ENCODE data around the gene TUBB4A.

Gene TUBB4A

GRCh38 chr19:6491802-6492592 is 10.1 kb downstream of the TUBB4A start:
- CTCF ChIA-PET, result interaction anchor here (0.6 to 1.0 kb wide), 2 partner anchors 9 to 10 kb away, joined by 3 to 4 read pairs; partner anchors contain the start of gene DENND1C
- H3K27me3 ChIP-seq (replicated peaks in 2 of 5; ENCODE audit: control insufficient read depth in 4 of 5, insufficient read depth in 5 of 5, low read length in 4 of 5), result no peaks in the 10 kb centered on the region
- peaks cover 0 to 8% (median 2%) of the 10 kb centered on the region in 4 experiments for H3K36me3 ChIP-seq (ENCODE audit: control insufficient read depth in 4 of 4, insufficient read depth in 4 of 4, low read length in 3 of 4)
- no peak overlapping the region for H3K4me3 ChIP-seq (ENCODE audit: control insufficient read depth in 1 of 7, extremely low read depth in 1 of 7, insufficient read depth in 4 of 7, low read depth in 2 of 7, low read length in 6 of 7)
- H3K4me1 ChIP-seq (ENCODE audit: control extremely low read depth in 1 of 4, control insufficient read depth in 4 of 4, insufficient read depth in 4 of 4, low read length in 3 of 4), result no peaks in the 10 kb centered on the region
- no peak overlapping the region for H3K27ac ChIP-seq (ENCODE audit: insufficient read depth in 1 of 2, low read depth in 1 of 2, low read length in 2 of 2, poor library complexity in 1 of 2, severe bottlenecking in 2 of 2)
- 97% methylated on average over 3 of the region's 4 CpGs for WGBS (ENCODE audit: insufficient coverage)
- H3K9me3 ChIP-seq (ENCODE audit: control extremely low read depth in 1 of 5, control insufficient read depth in 4 of 5, insufficient read depth in 2 of 5, low read depth in 1 of 5, low read length in 4 of 5), result peaks cover 0 to 9% (median 3%) of the 10 kb centered on the region in 5 experiments
- POLR2A ChIA-PET, result no interaction called here
- no peak for DNase-seq

DNA sequence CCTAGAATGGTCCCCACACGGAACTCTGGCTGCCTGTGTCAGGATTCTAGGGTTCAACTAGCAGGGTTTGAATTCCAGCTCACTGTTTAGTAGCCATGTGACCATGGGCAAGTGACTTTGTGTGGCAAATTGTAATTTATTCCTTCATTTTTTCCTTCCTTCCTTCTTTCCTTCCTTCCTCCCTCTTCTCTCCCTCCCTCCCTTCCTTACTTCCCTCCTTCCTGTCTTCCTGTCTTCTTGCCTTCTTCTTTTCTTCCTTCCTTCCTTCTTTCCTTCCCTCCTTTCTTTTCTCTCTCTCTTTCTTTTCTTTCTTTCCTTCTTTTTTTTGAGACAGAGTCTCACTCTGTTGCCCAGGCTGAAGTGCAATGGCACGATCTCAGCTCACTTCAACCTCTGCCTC is 12.0 kb downstream of the TUBB4A start:
- POLR2A ChIA-PET, result no interaction called here

DNA sequence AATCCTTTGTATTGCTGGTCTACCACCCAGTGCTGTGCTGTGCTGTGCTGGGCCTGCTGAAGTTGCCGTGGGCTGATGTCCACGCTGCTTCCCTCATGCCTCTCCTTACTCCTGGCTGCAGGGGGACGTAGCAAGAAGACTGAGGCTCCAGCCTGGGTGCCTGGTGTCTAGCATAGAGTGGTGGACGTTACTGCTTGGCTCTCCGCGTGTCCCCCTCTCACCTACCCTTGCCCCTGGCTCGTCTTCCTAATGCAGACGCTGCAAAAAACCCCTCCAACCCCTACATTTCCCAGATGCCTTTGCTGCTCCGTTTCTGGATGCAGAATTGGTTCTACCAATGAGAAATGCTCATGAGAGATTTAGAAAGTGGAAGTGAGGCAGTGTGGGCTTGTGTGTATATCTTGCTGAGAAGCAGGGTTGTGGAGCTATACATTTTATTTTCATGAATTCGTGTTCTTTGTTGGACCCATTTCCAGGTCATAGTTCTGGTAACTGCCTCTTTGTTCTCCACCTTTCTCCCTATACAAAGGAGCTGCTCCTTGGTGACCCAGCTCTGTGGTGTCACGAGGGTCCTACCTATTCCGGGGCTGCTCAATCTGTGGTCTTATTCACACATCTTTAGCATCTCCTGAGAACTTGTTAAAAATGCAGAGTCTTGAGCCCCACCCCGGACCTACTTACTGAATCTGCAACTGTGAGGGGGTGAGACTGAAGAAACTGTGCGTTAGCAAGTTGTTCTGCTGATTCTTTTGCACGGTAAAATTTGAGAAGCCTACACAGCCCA is 12.6 kb downstream of the TUBB4A start:
- Histone ChIP-seq H3K27ac (ENCODE audit: insufficient read depth in 1 of 2, low read depth in 1 of 2, low read length in 2 of 2, poor library complexity in 1 of 2, severe bottlenecking in 2 of 2) (no peak overlapping the region), H3K36me3 (ENCODE audit: control insufficient read depth in 4 of 4, insufficient read depth in 4 of 4, low read length in 3 of 4) (no peaks in the 10 kb centered on the region), H3K4me1 (ENCODE audit: control extremely low read depth in 1 of 4, control insufficient read depth in 4 of 4, insufficient read depth in 4 of 4, low read length in 3 of 4) (no peaks in the 10 kb centered on the region), H3K4me3 (ENCODE audit: control insufficient read depth in 1 of 7, extremely low read depth in 1 of 7, insufficient read depth in 4 of 7, low read depth in 2 of 7, low read length in 6 of 7) (peak overlapping the region in 2 of 7 experiments; percentile 7 to 17), H3K9me3 (ENCODE audit: control extremely low read depth in 1 of 5, control insufficient read depth in 4 of 5, insufficient read depth in 2 of 5, low read depth in 1 of 5, low read length in 4 of 5) (peaks cover 0 to 9% (median 3%) of the 10 kb centered on the region in 5 experiments), H3K27me3 (replicated peaks in 2 of 5; ENCODE audit: control insufficient read depth in 4 of 5, insufficient read depth in 5 of 5, low read length in 4 of 5) (no peaks in the 10 kb centered on the region)
- DNase-seq, result no peak
- WGBS (ENCODE audit: insufficient coverage), result 72% methylated on average over 7 of the region's 15 CpGs
- ChIA-PET CTCF (no interaction called here), POLR2A (no interaction called here)

More for the DNA sequence above, 12.0 kb downstream of the TUBB4A start:
- Histone ChIP-seq H3K9me3 (ENCODE audit: control extremely low read depth in 1 of 5, control insufficient read depth in 4 of 5, insufficient read depth in 2 of 5, low read depth in 1 of 5, low read length in 4 of 5) (peaks cover 0 to 9% (median 3%) of the 10 kb centered on the region in 5 experiments), H3K4me3 (ENCODE audit: control insufficient read depth in 1 of 7, extremely low read depth in 1 of 7, insufficient read depth in 4 of 7, low read depth in 2 of 7, low read length in 6 of 7) (no peak overlapping the region), H3K4me1 (ENCODE audit: control extremely low read depth in 1 of 4, control insufficient read depth in 4 of 4, insufficient read depth in 4 of 4, low read length in 3 of 4) (no peaks in the 10 kb centered on the region), H3K36me3 (ENCODE audit: control insufficient read depth in 4 of 4, insufficient read depth in 4 of 4, low read length in 3 of 4) (peaks cover 0 to 3% (median 0%) of the 10 kb centered on the region in 4 experiments), H3K27me3 (replicated peaks in 2 of 5; ENCODE audit: control insufficient read depth in 4 of 5, insufficient read depth in 5 of 5, low read length in 4 of 5) (no peaks in the 10 kb centered on the region), H3K27ac (ENCODE audit: insufficient read depth in 1 of 2, low read depth in 1 of 2, low read length in 2 of 2, poor library complexity in 1 of 2, severe bottlenecking in 2 of 2) (no peak overlapping the region)
- 83% methylated on average over 2 of the region's 2 CpGs for WGBS (ENCODE audit: insufficient coverage)
- DNase-seq, result no peak
- CTCF ChIA-PET, result interaction anchor here (1.2 kb wide), 1 partner anchor 8 kb away, joined by 3 read pairs; no protein-coding TSS in a partner anchor

DNA sequence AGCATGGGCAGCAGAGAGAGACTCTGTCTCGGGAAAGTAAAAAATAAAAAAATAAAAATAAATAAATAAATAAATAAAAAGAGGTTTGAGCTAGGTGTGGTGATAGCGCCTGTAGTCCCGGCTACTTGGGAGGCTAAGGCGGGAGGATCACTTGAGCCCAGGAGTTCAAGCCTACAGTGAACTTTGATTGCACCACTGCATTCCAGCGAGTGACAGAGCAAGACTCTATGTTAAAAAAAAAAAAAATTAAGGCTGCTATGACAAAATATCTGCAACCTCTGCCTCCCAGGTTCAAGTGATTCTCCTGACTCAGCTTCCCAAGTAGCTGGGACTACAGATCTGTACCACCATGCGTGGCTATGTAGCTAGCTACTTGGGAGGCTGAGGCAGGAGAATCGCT is 17.3 kb downstream of the TUBB4A start:
- 96% methylated on average over 5 of the region's 7 CpGs for WGBS (ENCODE audit: insufficient coverage)
- Histone ChIP-seq H3K4me1 (ENCODE audit: control extremely low read depth in 1 of 4, control insufficient read depth in 4 of 4, insufficient read depth in 4 of 4, low read length in 3 of 4) (peaks cover 0 to 20% (median 18%) of the 10 kb centered on the region in 4 experiments), H3K27ac (ENCODE audit: insufficient read depth in 1 of 2, low read depth in 1 of 2, low read length in 2 of 2, poor library complexity in 1 of 2, severe bottlenecking in 2 of 2) (no peak overlapping the region), H3K9me3 (ENCODE audit: control extremely low read depth in 1 of 5, control insufficient read depth in 4 of 5, insufficient read depth in 2 of 5, low read depth in 1 of 5, low read length in 4 of 5) (no peaks in the 10 kb centered on the region), H3K4me3 (ENCODE audit: control insufficient read depth in 1 of 7, extremely low read depth in 1 of 7, insufficient read depth in 4 of 7, low read depth in 2 of 7, low read length in 6 of 7) (no peak overlapping the region), H3K27me3 (replicated peaks in 2 of 5; ENCODE audit: control insufficient read depth in 4 of 5, insufficient read depth in 5 of 5, low read length in 4 of 5) (no peaks in the 10 kb centered on the region), H3K36me3 (ENCODE audit: control insufficient read depth in 4 of 4, insufficient read depth in 4 of 4, low read length in 3 of 4) (no peaks in the 10 kb centered on the region)
- ChIA-PET POLR2A (no interaction called here), CTCF (interaction anchor here (0.7 to 1.4 kb wide), 2 partner anchors 18 to 230 kb away, joined by 3 to 4 read pairs; no protein-coding TSS in a partner anchor)
- no peak for DNase-seq

- H3K4me3 ChIP-seq (ENCODE audit: control insufficient read depth in 1 of 7, extremely low read depth in 1 of 7, insufficient read depth in 4 of 7, low read depth in 2 of 7, low read length in 6 of 7), result no peak overlapping the region
- no peak for DNase-seq
- H3K4me1 ChIP-seq (ENCODE audit: control extremely low read depth in 1 of 4, control insufficient read depth in 4 of 4, insufficient read depth in 4 of 4, low read length in 3 of 4), result peaks cover 0 to 20% (median 18%) of the 10 kb centered on the region in 4 experiments
- CTCF ChIA-PET, result no interaction called here
- no peaks in the 10 kb centered on the region for H3K9me3 ChIP-seq (ENCODE audit: control extremely low read depth in 1 of 5, control insufficient read depth in 4 of 5, insufficient read depth in 2 of 5, low read depth in 1 of 5, low read length in 4 of 5)
- H3K27me3 ChIP-seq (replicated peaks in 2 of 5; ENCODE audit: control insufficient read depth in 4 of 5, insufficient read depth in 5 of 5, low read length in 4 of 5), result no peaks in the 10 kb centered on the region
- POLR2A ChIA-PET, result no interaction called here
- H3K27ac ChIP-seq (ENCODE audit: insufficient read depth in 1 of 2, low read depth in 1 of 2, low read length in 2 of 2, poor library complexity in 1 of 2, severe bottlenecking in 2 of 2), result no peak overlapping the region
- WGBS (ENCODE audit: insufficient coverage), result 97% methylated on average over 6 of the region's 8 CpGs
- no peaks in the 10 kb centered on the region for H3K36me3 ChIP-seq (ENCODE audit: control insufficient read depth in 4 of 4, insufficient read depth in 4 of 4, low read length in 3 of 4)
Observed at GRCh38 chr19:6484230-6484629, 17.9 kb downstream of the TUBB4A start.

DNA sequence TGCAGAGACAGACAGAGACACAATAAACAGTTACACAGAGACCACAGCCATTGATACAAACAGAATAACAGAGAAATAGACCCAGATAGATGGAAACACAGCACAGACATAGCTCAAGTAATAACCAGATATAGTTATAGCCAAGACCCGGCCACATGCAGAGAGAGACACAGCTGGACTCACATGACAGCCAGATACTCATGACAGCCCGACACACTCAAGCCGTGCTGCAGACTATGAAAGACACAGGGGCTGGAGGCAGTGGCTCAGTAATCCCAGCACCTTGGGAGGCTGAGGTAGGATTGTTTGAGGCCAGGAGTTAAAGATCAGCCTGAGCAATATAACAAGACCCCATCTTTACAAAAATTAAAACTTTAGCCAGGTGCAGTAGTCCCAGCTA is 18.9 kb downstream of the TUBB4A start:
- H3K27ac ChIP-seq (ENCODE audit: insufficient read depth in 1 of 2, low read depth in 1 of 2, low read length in 2 of 2, poor library complexity in 1 of 2, severe bottlenecking in 2 of 2), result no peak overlapping the region
- POLR2A ChIA-PET, result no interaction called here
- H3K4me1 ChIP-seq (ENCODE audit: control extremely low read depth in 1 of 4, control insufficient read depth in 4 of 4, insufficient read depth in 4 of 4, low read length in 3 of 4), result peaks cover 0 to 20% (median 18%) of the 10 kb centered on the region in 4 experiments
- no peaks in the 10 kb centered on the region for H3K9me3 ChIP-seq (ENCODE audit: control extremely low read depth in 1 of 5, control insufficient read depth in 4 of 5, insufficient read depth in 2 of 5, low read depth in 1 of 5, low read length in 4 of 5)
- DNase-seq, result no peak
- WGBS (ENCODE audit: insufficient coverage), result no CpG with 5 or more reads among the region's 3 CpGs
- no peaks in the 10 kb centered on the region for H3K27me3 ChIP-seq (replicated peaks in 2 of 5; ENCODE audit: control insufficient read depth in 4 of 5, insufficient read depth in 5 of 5, low read length in 4 of 5)
- H3K4me3 ChIP-seq (ENCODE audit: control insufficient read depth in 1 of 7, extremely low read depth in 1 of 7, insufficient read depth in 4 of 7, low read depth in 2 of 7, low read length in 6 of 7), result no peak overlapping the region
- CTCF ChIA-PET, result interaction anchor here (1.3 to 3.6 kb wide), 3 partner anchors 9 to 20 kb away, joined by 3 to 18 read pairs (median 4); partner anchors contain the start of gene TUBB4A
- H3K36me3 ChIP-seq (ENCODE audit: control insufficient read depth in 4 of 4, insufficient read depth in 4 of 4, low read length in 3 of 4), result peaks cover 0 to 3% (median 0%) of the 10 kb centered on the region in 4 experiments
